ENCODE results near the gene PHF21A.
"Not testable (repeated sequence)": the region's sequence is repeated elsewhere in the genome, so short reads cannot be mapped to it uniquely, and the experiment has no call there.

PHF21A gene

DNA sequence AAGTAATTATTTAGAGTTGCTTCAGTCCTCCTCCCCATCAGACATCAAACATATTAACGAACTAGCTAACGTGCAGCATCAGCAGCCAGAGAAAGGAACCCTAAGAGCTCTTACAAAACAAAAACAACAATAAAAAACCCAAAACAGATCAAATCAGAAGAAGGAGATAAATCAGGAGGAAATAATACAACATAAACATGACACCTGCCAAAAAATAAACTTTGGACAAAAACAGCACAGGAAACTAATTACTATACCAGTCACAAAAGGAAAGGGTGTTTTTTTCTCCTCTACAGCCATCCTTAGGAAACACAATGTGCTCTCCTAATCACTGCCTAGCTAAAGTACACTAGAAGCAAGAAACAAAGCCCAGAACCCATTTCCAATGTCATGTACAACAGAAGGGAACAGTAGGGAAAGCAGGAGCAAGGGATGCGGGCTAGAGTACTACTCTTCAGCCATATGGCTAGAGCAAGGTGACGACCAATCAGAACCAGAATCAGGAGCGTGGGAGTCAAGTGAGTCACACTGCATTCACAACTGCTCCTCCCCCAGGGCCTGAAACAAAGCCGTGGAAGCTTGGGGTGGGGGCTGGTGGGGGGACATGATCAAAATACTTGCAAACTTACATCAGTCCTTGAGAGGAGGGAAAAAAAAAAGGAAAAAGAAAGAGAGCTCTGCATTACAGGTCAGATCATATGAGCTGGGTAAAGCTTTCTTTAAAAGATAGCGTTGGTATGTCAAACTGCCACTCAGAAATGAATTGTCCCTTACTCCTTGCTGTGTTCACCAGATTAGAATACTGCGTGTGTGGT, 138.4 kb downstream of the PHF21A start:
- no peak for DNase-seq (ENCODE audit: low spot score)

DNA sequence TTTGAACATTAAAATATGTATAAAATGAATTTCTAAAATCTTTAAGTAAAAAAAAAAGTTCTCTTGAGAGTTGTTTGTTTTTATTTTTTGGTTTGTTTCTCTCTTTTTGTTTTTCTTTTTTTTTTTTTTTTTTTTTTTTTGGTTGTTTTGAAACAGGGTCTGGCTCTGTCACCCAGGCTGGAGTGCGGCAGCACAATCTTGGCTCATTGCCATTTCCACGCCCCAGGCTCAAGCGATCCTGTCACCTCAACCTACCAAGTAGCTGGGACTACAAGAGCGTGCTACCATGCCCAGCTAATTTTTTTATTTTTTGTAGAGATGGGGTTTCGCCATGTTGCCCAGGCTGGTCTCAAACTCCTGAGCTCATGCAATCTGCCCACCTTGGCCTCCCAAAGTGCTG, 139.4 kb downstream of the PHF21A start:
- DNase-seq (ENCODE audit: low spot score), result not testable (repeated sequence)

DNA sequence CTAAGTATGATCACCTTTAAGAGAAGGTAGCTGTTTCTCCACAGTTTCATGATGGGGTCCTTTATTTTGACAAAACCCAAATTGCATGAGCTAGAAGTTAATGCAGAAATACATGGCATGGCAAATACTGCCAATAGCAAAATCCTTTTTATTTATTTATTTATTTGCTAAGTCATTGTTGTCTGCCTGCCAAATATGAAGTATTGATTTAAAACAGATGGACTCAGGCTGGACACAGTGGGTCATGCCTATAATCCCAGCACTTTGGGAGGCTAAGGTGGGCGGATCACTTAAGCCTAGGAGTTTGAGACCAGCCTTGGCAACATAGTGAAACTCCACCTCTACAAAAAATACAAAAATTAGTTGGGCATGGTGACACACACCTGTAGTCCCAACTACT, 146.4 kb downstream of the PHF21A start:
- DNase-seq (ENCODE audit: low spot score), result no peak

DNA sequence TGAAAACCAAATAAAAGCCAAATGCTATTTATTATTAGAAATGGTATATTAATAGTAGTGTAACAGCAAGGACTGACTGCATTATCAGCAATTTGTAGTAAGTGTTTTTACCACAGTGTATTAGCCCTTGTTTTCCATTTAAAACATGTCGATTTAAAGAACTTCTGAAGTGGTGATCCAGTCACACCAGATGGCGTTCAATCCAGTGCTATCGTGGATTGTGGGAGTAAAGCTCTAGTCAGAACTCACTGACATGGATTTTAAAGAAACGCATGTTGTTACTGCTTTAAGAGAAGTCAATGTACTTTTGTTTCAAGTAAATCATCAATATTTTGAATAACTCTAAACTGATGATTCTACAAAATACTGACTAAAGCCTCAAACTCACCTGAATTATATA, 147.7 kb downstream of the PHF21A start:
- no peak for DNase-seq (ENCODE audit: low spot score)

DNA sequence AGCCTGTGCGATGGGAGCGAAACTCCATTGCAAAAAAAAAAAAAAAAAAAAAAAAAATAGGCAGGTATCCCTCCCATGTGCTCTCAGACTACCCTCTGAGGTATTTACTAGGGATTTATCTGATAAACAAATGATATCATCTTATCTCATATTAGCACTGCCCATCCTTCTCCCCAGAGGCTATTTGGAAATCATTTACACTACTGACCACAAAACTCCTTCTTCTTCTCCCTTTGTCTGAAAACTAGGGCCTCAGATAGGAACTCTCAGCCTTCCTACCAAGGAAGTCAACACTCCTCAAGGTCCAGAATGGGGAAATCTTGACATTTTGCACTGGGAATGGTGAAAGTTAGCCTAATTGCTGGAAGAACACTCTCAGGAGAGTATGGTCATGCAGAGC, 152.4 kb downstream of the PHF21A start:
- DNase-seq (ENCODE audit: low spot score), result no peak

- DNase-seq (ENCODE audit: low spot score), result no peak
These were observed 153.7 kb downstream of the PHF21A start for GRCh38 chr11:45967506-45967905.

DNA sequence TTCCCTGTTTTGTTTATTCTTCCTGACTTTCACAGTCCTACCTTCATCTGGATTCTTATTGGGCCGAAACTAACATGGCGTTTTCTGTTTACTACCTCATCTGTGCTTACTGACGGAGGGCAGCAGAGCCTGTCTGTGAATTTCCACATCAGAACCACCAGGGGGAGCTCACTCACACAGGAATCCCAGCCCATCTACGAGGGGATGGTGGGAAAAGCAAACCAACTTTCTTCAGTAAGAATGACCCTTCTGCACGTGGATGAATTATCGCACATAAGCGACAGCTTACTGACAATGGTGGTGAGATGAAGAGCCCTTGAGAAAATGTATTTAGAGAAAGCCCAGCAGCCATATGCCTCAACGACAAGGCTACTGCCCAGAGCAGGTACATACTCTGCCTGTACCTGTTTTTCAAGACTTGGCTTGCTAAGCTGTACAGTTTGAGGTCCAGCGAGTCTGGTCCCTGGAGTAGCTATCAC, 156.3 kb downstream of the PHF21A start:
- peak; percentile 82 for DNase-seq (ENCODE audit: low spot score)

DNA sequence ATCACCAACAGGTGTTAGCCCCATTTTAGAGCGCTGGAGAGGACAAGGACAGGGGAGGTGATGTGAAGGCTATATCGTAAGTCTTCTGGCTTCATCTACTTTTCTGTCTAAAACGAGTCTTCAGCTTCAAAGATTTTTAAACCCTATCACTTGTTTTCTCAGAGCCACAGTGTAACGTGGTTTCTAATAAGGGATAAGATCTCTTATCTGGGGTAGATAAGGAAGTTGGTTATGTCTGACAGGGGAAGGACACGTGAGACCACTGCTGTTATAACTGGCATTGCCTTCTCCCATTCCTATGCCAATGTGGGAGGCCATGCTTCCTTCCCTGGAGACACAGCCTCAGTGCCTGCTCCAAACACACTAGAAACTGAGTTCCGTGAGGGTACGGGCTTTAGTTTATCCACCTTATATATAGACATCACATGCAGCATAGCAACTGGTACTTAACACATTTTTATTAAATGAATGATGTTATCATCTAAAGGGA, 159.5 kb downstream of the PHF21A start:
- no peak for DNase-seq (ENCODE audit: low spot score)

DNA sequence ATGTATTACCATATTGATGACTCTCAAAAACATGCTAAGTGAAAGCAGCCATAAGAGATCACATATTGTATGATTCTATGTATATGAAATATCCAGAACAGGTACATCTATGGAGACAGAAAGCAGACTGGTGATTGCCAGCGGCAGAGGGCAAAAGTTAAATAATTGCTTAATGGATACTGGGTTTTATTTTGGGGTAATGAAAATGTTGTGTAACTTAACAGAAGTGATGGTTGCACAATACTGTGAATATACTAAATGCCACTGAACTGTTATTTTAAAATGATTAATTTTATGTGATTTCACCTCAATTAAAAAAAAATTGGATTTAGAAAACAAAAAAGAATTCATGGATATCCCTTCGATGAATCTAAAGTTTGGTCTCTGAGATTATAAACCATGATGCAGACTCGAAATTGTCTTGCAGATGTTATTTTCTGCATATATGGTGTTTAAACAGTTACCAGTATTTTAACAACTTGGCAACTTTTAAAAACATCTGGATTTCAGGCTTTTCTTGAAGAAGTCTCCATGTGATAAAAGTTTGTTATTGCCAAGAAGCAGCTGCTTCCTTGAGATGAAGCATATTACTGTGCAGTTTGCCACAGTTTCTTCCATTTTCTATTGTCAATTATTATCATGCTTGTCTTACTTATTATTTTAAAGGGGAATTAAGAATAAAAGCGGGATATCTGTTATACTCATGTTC, 160.7 kb downstream of the PHF21A start:
- no peak for DNase-seq (ENCODE audit: low spot score)

GRCh38 chr11:45959851-45960250, 161.4 kb downstream of the PHF21A start:
- DNase-seq (ENCODE audit: low spot score), result no peak

- DNase-seq (ENCODE audit: low spot score), result no peak
These were observed 171.3 kb downstream of the PHF21A start for GRCh38 chr11:45949992-45950407.

GRCh38 chr11:45948356-45948755, 172.9 kb downstream of the PHF21A start:
- DNase-seq (ENCODE audit: low spot score), result no peak

DNA sequence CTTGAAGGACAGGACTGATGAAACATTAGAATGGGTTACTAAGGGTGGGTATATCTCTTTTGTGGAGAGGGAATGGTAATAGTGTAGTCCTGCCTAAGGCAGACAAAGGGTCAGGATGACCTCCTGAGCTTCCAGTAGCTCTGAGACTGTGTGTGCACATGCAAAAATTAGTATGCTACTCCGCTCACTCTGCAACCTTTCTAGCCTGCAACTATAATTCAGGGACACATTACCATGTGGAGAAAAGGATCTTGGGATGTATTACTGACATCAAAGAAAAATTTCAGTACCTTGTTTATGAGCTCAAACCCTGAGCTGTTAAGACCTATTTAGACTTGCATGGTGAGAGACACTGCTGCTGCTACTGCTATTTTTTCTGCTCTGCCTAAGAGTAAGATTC, 173.4 kb downstream of the PHF21A start:
- DNase-seq (ENCODE audit: low spot score), result no peak

- DNase-seq (ENCODE audit: low spot score), result no peak
These were observed 175.8 kb downstream of the PHF21A start for GRCh38 chr11:45945397-45945999.

DNA sequence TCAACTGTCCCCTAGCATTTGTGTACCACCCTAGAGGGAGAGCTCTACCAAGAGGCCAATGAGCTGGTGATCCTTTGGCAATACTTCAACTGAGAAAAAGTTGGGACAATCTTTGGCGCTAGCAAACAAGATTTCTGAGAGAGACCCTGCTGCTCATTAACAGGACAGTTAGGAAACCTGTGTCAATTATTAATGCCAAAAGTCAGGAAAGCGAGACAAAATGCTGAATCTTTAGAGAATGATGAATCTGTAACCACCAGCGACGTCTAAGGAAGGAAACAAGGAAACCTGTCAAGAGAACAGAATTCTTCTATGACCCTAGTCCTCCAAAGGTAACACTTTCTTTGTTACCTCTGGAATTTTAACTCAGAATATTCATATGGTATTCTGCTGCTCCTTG, 178.9 kb downstream of the PHF21A start:
- no peak for DNase-seq (ENCODE audit: low spot score)

- DNase-seq (ENCODE audit: low spot score), result no peak
These were observed 180.0 kb downstream of the PHF21A start for GRCh38 chr11:45941285-45941684.

GRCh38 chr11:45939836-45940235, 181.4 kb downstream of the PHF21A start:
- no peak for DNase-seq (ENCODE audit: low spot score)

GRCh38 chr11:45937916-45938315, 183.3 kb downstream of the PHF21A start:
- DNase-seq (ENCODE audit: low spot score), result no peak

- DNase-seq (ENCODE audit: low spot score), result no peak
These were observed 184.7 kb downstream of the PHF21A start for GRCh38 chr11:45936511-45937054.

DNA sequence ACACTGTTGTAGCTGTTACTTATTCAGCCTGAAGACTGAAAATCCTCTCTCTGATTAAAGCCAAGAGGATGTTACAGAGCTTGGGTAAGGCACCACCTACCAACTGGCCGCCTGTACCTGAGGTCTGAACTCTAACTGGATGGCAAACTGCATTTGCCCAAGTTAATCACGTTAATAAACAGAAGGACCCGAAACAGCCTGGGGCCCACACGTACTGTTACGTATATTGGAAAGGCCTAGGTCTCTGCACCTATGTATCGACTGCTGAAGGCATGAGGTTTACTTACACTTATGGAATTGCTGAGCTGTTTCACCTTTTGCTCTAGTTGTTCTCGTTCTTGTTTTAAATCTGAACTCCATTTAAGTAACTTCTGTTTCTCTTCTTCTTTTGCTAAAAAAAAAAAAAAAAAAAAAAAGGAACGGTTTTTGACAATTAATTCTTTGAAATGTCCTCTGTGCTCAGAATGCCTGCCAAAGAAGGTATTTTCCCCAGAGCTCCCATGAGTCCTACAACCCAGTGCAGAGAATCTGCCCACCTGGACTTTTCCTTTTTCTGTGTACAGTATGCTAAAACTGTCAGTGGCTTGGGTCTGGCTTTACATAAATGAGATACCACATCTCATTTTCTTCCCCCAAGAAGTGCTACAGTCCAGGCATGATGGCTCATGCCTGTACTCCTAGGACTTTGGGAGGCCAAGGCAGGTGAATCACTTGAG, 185.7 kb downstream of the PHF21A start:
- DNase-seq (ENCODE audit: low spot score), result no peak

DNA sequence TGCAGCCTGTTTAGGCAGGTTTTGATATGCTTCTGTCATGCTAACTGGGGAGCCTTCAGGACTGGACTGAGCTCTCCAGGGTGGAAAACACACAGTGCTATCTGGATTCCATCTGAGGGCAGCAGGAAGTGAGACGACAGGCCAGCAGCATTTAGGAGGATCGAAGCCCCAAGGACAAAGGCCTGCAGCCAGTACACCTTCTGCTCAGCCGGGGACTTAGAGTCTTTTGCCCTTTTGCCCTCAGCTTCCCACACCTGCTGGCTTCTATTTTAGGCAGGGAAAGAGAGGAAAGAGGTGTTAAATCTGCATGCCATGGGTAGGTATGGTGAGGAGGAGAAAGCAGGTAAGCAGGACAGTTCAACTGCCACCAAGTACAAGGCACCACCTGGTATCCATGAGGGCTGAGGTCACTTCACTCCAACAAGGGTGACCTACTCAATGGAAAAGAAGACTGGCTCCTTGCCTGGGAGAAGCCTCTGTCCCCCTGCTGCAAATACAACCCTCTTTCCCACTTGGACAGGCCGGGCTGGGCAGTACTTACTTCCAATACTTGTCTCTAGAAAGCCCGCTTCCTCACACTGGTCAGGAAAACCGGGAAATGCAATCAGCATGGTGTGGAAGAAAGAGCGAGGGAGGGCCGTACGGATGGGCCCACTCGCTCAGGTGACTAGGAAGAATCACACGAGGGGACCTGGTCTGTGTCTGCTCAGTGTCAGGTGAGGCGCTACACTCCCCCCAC, 186.5 kb downstream of the PHF21A start:
- DNase-seq (ENCODE audit: low spot score), result no peak

All from D341Med (cell line).